GM21576 (cell line): ENCODE results near the gene SOS2.
"Not testable (repeated sequence)": the region's sequence is repeated elsewhere in the genome, so short reads cannot be mapped to it uniquely, and the experiment has no call there.

ENCODE experiments used
- ATAC-seq: cut with Tn5 transposase; IDR thresholded peaks from one replicate; pipeline ENCODE4 v1.9.1; 2021; ENCODE audit warnings: mild to moderate bottlenecking, moderate library complexity; ENCODE audit not compliant: unreplicated experiment

SOS2 gene

DNA sequence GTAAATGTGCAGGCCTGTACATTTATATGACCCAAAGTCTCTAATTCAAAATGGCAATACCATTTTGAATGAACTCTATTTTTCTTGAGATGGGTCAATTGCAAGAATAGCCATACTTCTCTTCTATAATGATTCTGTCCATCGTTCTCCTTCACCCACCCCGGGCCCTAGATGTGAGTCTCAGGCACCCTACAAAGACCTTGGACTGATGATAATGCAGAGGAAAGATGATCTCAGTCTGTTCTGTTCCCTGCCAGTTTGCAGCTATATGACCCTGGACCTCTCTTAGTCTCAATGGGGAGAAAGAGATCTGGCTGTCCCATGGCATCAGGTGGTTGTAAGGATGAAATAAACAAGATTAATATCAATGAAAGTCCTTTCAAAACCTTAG is 145.1 kb downstream of the SOS2 start:
- ATAC-seq = no peak

- peak; percentile 47 for ATAC-seq
These were observed 145.6 kb downstream of the SOS2 start for GRCh38 chr14:50085570-50086320.

- no peak for ATAC-seq
These were observed 146.7 kb downstream of the SOS2 start for GRCh38 chr14:50084666-50085065.

- ATAC-seq = peak; percentile 31
These were observed 147.7 kb downstream of the SOS2 start for GRCh38 chr14:50083467-50084337.

- peak; percentile 64 for ATAC-seq
These were observed 148.5 kb downstream of the SOS2 start for GRCh38 chr14:50082784-50083466.

- ATAC-seq = no peak
These were observed 149.1 kb downstream of the SOS2 start for GRCh38 chr14:50082308-50082742.

DNA sequence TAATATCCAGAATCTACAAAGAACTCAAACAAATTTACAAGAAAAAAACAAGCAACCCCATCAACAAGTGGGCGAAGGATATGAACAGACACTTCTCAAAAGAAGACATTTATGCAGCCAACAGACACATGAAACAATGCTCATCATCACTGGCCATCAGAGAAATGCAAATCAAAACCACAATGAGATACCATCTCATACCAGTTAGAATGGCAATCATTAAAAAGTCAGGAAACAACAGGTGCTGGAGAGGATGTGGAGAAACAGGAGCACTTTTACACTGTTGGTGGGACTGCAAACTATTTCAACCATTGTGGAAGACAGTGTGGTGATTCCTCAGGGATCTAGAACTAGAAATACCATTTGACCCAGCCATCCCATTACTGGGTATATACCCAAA is 152.3 kb downstream of the SOS2 start:
- not testable (repeated sequence) for ATAC-seq

DNA sequence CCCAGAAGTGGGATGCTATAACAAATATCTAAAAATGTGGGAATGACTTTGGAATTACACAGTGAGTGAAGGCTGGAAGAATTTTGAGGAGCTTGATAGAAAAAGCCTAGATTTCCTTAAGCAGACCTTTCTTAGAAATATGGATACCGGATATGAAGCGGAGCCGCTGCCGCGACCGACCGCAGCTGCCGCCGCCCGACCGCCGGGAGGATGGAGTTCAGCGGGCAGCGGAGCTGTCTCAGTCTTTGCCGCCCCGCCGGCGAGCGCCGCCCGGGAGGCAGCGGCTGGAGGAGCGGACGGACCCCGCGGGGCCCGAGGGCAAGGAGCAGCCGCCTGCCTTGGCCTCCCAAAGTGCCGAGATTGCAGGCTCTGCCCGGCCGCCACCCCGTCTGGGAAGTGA is 157.7 kb downstream of the SOS2 start:
- ATAC-seq = not testable (repeated sequence)

DNA sequence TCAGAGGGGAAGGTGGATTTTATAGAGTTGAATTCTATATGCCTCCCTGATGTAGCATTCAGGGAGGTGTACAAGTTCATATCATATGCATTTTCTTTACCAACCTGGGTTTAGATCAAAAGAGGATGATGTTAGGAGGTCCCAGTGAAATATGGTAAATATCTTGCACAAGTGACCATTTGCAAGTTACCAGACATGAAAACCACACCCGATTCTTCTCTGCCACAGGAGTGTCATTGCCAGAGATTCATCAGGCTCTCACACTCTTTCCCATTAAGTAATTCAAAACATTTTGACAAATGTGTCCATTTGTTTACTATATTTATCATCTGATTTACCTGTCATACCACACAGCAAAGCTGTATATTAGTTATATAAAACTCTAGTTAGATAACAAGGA is 159.0 kb downstream of the SOS2 start:
- ATAC-seq = no peak

DNA sequence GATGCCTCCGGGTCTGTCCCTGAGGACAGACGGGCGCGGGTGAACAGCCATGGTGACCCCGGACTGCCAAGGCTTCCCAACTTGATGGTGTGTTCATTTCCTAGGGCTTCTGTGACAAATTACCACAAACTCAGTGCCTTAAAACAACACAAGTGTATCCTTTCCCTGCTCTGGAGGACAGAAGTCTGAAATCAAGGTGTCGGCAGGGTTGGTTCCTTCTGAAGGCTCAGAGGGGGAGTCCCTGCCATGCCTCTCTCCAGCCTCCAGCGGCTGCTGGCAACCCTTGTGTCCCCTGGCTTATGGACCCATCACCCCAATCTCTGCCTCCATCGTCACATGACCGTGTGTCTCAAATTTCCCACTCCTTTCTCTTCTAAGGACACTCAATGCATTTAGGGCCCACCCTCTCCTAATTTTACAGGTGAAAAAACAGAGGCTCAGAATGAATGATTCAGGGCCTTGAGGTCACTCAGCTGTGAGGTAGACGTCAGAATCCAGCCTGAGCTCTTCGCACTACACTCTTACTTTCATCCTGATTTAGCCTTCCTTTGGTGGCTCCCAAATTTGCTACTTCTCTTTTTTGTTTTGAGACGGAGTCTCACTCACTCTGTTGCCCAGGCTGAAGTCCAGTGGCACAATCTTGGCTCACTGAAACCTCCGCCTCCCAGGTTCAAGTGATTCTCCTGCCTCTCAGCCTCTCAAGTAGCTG is 160.4 kb downstream of the SOS2 start:
- ATAC-seq = no peak

GRCh38 chr14:50070230-50070629 is 161.1 kb downstream of the SOS2 start:
- ATAC-seq = no peak

- no peak for ATAC-seq
These were observed 162.1 kb downstream of the SOS2 start for GRCh38 chr14:50069325-50069724.

- no peak for ATAC-seq
These were observed 162.9 kb downstream of the SOS2 start for GRCh38 chr14:50068496-50068895.

GRCh38 chr14:50067723-50068495 is 163.5 kb downstream of the SOS2 start:
- ATAC-seq = no peak
